HG03066 (cell line): ENCODE measurements around the gene NDUFV2.

Source experiments
- ATAC-seq: cut with Tn5 transposase; IDR thresholded peaks from one replicate; pipeline ENCODE4 v1.9.1; 2021; ENCODE audit warnings: low read depth; ENCODE audit not compliant: unreplicated experiment

The NDUFV2 gene

GRCh38 chr18:9113468-9114149 lies 11.1 kb downstream of the NDUFV2 start:
- ATAC-seq = no peak

- no peak for ATAC-seq
Observed at GRCh38 chr18:9115984-9116383, 13.5 kb downstream of the NDUFV2 start.

GRCh38 chr18:9117980-9118841 lies 15.7 kb downstream of the NDUFV2 start:
- no peak for ATAC-seq

- ATAC-seq = no peak
Observed at GRCh38 chr18:9120796-9121195, 18.3 kb downstream of the NDUFV2 start.

- no peak for ATAC-seq
Observed at GRCh38 chr18:9123520-9123919, 21.0 kb downstream of the NDUFV2 start.

- ATAC-seq = no peak
Observed at GRCh38 chr18:9124824-9125223, 22.3 kb downstream of the NDUFV2 start.

GRCh38 chr18:9126337-9126736 lies 23.8 kb downstream of the NDUFV2 start:
- ATAC-seq = no peak

- ATAC-seq = no peak
Observed at GRCh38 chr18:9130195-9130594, 27.7 kb downstream of the NDUFV2 start.

GRCh38 chr18:9130806-9131205 lies 28.3 kb downstream of the NDUFV2 start:
- no peak for ATAC-seq

- ATAC-seq = no peak
Observed at GRCh38 chr18:9132628-9133027, 30.1 kb downstream of the NDUFV2 start.

- ATAC-seq = no peak
Observed at GRCh38 chr18:9133225-9133624, 30.7 kb downstream of the NDUFV2 start.

- ATAC-seq = no peak
Observed at GRCh38 chr18:9135081-9135911, 32.8 kb downstream of the NDUFV2 start.

- ATAC-seq = peak; percentile 17
Observed at GRCh38 chr18:9135912-9136314, 33.4 kb downstream of the NDUFV2 start.

- ATAC-seq = peak; percentile 62
Observed at GRCh38 chr18:9136315-9137155, 34.0 kb downstream of the NDUFV2 start, which contains the start of gene ANKRD12. Gene ANKRD12, plus strand, starts transcription at chr18:9136781. Its CDS starts 45,652 bp downstream, at chr18:9182433.

GRCh38 chr18:9137168-9138066 lies 34.9 kb downstream of the NDUFV2 start:
- ATAC-seq = peak; percentile 34

- ATAC-seq = no peak
Observed at GRCh38 chr18:9139400-9140039, 37.0 kb downstream of the NDUFV2 start.

- no peak for ATAC-seq
Observed at GRCh38 chr18:9140381-9140780, 37.9 kb downstream of the NDUFV2 start.

- ATAC-seq = no peak
Observed at GRCh38 chr18:9140984-9141383, 38.5 kb downstream of the NDUFV2 start.

- ATAC-seq = no peak
Observed at GRCh38 chr18:9146224-9146623, 43.7 kb downstream of the NDUFV2 start.
